CD4-positive, alpha-beta T cell treated with Interleukin-2 at 100 ng/mL for 4 hours (primary cell): Measurements from ENCODE around the gene TAS2R1.

Source experiments
- DNase-seq: peaks from one replicate; pipeline ENCODE4 v3.0.0-alpha.2; 2020; ENCODE audit warnings: low spot score

The TAS2R1 gene

GRCh38 chr5:9588254-9588653 is 41.9 kb downstream of the TAS2R1 start:
- no peak for DNase-seq

DNA sequence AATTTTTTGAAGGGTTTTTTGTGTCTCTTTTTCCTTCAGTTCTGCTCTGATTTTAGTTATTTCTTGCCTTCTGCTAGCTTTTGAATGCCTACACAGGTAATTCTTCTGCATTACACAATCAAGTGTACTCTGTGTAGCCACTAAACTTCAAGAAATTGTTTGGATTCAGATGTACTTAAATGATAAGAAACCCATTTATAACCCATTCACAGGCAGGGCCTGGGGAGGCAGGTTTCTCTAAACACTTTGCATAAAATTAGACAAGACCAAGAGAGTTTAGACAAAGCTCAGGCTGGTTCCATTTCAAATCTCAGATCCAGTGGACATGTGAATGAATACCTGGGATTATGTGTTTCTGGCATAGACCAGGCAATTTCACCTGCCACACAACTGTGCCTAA is 43.0 kb downstream of the TAS2R1 start:
- DNase-seq = no peak

DNA sequence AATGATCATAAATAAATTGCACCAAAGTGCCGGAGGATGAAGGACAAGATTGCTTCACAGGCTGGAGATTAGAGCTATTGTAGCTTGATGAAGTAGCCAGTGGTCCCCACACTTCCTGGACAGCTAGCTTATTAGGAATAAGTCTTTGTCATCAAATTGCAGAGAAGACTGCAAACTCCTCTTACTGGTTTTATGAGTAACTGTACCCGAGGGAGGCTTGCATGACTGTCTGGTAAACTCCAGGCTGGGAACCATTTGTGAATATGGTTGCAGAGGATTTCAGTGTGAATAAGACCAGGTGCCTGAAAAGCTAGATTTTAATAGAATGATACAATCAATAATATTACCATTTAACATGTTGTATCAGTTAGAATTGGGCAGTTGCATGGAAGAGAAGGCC is 47.7 kb downstream of the TAS2R1 start:
- DNase-seq = no peak
